Measurements from ENCODE around the gene CYBC1. TPM values are rescaled to one million over a fixed set of nuclear protein-coding genes. Genes with fewer than 3 reads are reported as not detected.

The CYBC1 gene
- total RNA-seq, 1 experiment from 2014 or later = 174 TPM

DNA sequence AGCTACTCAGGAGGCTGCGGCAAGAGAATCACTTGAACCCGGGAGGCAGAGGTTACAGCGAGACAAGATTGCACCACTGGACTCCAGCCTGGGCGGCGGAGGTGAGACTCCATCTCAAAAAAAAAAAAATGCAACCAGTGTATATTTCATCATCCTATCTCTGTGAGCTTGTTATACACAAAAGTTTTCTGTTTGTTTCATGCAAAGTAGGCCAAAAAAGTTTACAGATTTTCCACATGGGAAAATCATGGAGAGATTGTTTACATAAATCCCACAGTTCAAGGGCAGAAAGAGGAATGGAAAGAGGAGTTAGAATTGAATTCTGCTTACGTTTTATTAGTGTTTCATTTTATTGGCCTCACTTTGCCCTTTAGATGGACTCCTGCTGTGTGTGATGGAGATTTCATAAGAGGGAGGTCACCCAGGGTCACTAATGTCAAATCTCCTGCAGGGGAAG is 32.7 kb upstream of the CYBC1 start:
- TF ChIP-seq SIN3A (IDR thresholded peaks at IDR 0.05; ENCODE audit: borderline replicate concordance, insufficient read depth, low read depth, low read length) (no peak), TCF7L2 (IDR thresholded peaks at IDR 0.05; ENCODE audit: low read depth, low read length) (no peak), POLR2AphosphoS5 (IDR thresholded peaks at IDR 0.05; ENCODE audit: low read depth, low read length) (no peak)
- TF ChIP-seq, protein P1, sequence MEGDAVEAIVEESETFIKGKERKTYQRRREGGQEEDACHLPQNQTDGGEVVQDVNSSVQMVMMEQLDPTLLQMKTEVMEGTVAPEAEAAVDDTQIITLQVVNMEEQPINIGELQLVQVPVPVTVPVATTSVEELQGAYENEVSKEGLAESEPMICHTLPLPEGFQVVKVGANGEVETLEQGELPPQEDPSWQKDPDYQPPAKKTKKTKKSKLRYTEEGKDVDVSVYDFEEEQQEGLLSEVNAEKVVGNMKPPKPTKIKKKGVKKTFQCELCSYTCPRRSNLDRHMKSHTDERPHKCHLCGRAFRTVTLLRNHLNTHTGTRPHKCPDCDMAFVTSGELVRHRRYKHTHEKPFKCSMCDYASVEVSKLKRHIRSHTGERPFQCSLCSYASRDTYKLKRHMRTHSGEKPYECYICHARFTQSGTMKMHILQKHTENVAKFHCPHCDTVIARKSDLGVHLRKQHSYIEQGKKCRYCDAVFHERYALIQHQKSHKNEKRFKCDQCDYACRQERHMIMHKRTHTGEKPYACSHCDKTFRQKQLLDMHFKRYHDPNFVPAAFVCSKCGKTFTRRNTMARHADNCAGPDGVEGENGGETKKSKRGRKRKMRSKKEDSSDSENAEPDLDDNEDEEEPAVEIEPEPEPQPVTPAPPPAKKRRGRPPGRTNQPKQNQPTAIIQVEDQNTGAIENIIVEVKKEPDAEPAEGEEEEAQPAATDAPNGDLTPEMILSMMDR (IDR thresholded peaks at IDR 0.05) = no peak
- TF ChIP-seq, protein P2, sequence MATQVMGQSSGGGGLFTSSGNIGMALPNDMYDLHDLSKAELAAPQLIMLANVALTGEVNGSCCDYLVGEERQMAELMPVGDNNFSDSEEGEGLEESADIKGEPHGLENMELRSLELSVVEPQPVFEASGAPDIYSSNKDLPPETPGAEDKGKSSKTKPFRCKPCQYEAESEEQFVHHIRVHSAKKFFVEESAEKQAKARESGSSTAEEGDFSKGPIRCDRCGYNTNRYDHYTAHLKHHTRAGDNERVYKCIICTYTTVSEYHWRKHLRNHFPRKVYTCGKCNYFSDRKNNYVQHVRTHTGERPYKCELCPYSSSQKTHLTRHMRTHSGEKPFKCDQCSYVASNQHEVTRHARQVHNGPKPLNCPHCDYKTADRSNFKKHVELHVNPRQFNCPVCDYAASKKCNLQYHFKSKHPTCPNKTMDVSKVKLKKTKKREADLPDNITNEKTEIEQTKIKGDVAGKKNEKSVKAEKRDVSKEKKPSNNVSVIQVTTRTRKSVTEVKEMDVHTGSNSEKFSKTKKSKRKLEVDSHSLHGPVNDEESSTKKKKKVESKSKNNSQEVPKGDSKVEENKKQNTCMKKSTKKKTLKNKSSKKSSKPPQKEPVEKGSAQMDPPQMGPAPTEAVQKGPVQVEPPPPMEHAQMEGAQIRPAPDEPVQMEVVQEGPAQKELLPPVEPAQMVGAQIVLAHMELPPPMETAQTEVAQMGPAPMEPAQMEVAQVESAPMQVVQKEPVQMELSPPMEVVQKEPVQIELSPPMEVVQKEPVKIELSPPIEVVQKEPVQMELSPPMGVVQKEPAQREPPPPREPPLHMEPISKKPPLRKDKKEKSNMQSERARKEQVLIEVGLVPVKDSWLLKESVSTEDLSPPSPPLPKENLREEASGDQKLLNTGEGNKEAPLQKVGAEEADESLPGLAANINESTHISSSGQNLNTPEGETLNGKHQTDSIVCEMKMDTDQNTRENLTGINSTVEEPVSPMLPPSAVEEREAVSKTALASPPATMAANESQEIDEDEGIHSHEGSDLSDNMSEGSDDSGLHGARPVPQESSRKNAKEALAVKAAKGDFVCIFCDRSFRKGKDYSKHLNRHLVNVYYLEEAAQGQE (IDR thresholded peaks at IDR 0.05; ENCODE audit: insufficient read depth in 1 of 2, low read depth in 2 of 2, low read length in 1 of 2) = no peak
- in situ Hi-C loops (cut with HindIII; ENCODE audit: low pct_unique_long_range_greater_than_20kb, low sequenced_read_pairs) (no loop called here), intact Hi-C loops (cut with micrococcal nuclease; ENCODE audit: unreplicated experiment) (no loop called here)
- Histone ChIP-seq H3K4me1 (ENCODE audit: control insufficient read depth, insufficient read depth, low read length) (no peaks in the 10 kb centered on the region), H3K27me3 (ENCODE audit: control insufficient read depth, insufficient read depth, low read length) (no peaks in the 10 kb centered on the region), H3K27ac (ENCODE audit: low read length) (no peak overlapping the region), H3K9me3 (ENCODE audit: control insufficient read depth, insufficient read depth, low read depth, low read length) (no peaks in the 10 kb centered on the region), H3K36me3 (ENCODE audit: control insufficient read depth, insufficient read depth, low read length) (no peaks in the 10 kb centered on the region), H3K4me3 (ENCODE audit: low read depth in 2 of 2, low read length in 2 of 2) (no peak overlapping the region)
- CTCF ChIA-PET = interaction anchor here (0.6 kb wide), 1 partner anchor 11 kb away, joined by 3 read pairs; no protein-coding TSS in a partner anchor
- DNase-seq (ENCODE audit: low read depth, low spot score) (no peak), ATAC-seq (no peak)
- no TSS peak for BruUV-seq (replicated peaks)
- POLR2A ChIA-PET = interaction anchor here (0.6 kb wide), 1 partner anchor 50 kb away, joined by 6 read pairs; no protein-coding TSS in a partner anchor

DNA sequence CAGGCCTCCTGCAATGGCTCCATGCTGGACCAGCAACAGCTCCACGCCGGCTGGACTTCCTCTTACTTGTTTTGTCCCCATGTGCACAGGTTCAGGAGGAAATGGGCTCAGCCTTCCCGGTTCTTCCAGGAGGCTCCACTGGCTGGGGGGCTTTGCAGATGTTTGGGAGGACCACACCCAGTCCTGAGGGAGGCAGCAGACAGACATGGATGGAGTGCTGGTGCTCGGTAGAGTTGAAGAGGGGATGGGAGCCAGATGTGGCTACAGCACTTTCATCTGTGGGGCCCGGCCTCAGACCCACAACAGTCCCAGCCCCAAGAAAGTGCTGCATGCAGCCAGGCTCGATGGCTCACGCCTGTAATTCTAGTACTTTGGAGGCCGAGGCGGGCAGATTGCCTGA is 29.8 kb upstream of the CYBC1 start:
- H3K27me3 ChIP-seq (ENCODE audit: control insufficient read depth, insufficient read depth, low read length) = no peaks in the 10 kb centered on the region
- no TSS peak for BruUV-seq (replicated peaks)
- CTCF ChIA-PET = no interaction called here
- H3K9me3 ChIP-seq (ENCODE audit: control insufficient read depth, insufficient read depth, low read depth, low read length) = no peaks in the 10 kb centered on the region
- POLR2A ChIA-PET = no interaction called here
- DNase-seq (ENCODE audit: low read depth, low spot score) = no peak
- no peaks in the 10 kb centered on the region for H3K4me1 ChIP-seq (ENCODE audit: control insufficient read depth, insufficient read depth, low read length)
- ATAC-seq = no peak
- no peak overlapping the region for H3K27ac ChIP-seq (ENCODE audit: low read length)
- no peak overlapping the region for H3K4me3 ChIP-seq (ENCODE audit: low read depth in 2 of 2, low read length in 2 of 2)
- intact Hi-C loops (cut with micrococcal nuclease; ENCODE audit: unreplicated experiment) (no loop called here), in situ Hi-C loops (cut with HindIII; ENCODE audit: low pct_unique_long_range_greater_than_20kb, low sequenced_read_pairs) (no loop called here)
- TF ChIP-seq, protein P2 (IDR thresholded peaks at IDR 0.05; ENCODE audit: insufficient read depth in 1 of 2, low read depth in 2 of 2, low read length in 1 of 2) = no peak
- no peak for TF ChIP-seq SIN3A (IDR thresholded peaks at IDR 0.05; ENCODE audit: borderline replicate concordance, insufficient read depth, low read depth, low read length)
- TF ChIP-seq, protein P1 (IDR thresholded peaks at IDR 0.05) = no peak
- TF ChIP-seq TCF7L2 (IDR thresholded peaks at IDR 0.05; ENCODE audit: low read depth, low read length) = no peak
- TF ChIP-seq POLR2AphosphoS5 (IDR thresholded peaks at IDR 0.05; ENCODE audit: low read depth, low read length) = no peak
- no peaks in the 10 kb centered on the region for H3K36me3 ChIP-seq (ENCODE audit: control insufficient read depth, insufficient read depth, low read length)

Data from Panc1 (cell line).